Measurements from ENCODE around the gene ADGRA1.
"Not testable (repeated sequence)": the region's sequence is repeated elsewhere in the genome, so short reads cannot be mapped to it uniquely, and the experiment has no call there.

ADGRA1 gene

GRCh38 chr10:133162178-133162909 is 74.6 kb downstream of the ADGRA1 start:
- DNase-seq (ENCODE audit: low read depth, low spot score) = no peak

- no peak for DNase-seq (ENCODE audit: low read depth, low spot score)
These were observed 75.5 kb downstream of the ADGRA1 start for GRCh38 chr10:133162910-133163856.

- no peak for DNase-seq (ENCODE audit: low read depth, low spot score)
These were observed 76.4 kb downstream of the ADGRA1 start for GRCh38 chr10:133163889-133164815.

DNA sequence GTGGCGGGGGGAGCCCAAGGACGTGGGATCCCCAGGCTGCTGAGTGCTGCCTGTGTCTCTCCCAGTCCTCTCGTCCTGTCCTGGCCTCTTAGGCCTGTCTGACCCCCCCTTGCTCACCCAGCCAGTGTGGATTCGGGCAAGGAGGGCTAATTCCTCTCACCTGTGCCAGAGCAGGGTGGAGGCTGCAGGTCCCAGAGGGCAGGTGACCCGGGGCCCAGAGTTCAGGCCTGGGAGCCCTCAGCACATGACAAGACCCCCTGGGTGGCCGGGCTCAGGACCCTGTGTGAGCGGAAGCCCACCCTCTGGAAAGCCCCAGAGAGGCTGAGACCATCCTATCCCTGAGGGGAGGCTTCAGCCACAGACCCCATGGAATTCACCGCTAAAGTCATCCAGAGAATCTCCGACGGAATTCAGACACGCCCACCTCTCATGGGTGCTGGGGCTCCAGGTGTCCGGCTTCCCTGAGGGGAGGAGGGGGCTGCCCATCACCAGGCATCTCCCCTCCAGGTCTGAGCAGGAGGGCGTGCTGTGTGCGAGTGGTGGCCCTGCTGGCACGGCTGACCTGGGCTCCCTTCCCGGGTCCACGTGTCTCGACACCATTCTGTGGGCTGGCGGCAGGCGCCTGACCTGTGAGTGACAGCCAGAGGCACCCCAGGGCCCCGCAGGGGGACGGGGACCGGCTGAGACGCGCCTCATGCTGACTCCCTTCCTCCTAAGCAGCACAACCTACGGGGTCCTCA is 77.3 kb downstream of the ADGRA1 start:
- DNase-seq (ENCODE audit: low read depth, low spot score) = no peak

- DNase-seq (ENCODE audit: low read depth, low spot score) = no peak
These were observed 78.1 kb downstream of the ADGRA1 start for GRCh38 chr10:133165556-133166503.

- DNase-seq (ENCODE audit: low read depth, low spot score) = no peak
These were observed 78.7 kb downstream of the ADGRA1 start for GRCh38 chr10:133166504-133166827.

DNA sequence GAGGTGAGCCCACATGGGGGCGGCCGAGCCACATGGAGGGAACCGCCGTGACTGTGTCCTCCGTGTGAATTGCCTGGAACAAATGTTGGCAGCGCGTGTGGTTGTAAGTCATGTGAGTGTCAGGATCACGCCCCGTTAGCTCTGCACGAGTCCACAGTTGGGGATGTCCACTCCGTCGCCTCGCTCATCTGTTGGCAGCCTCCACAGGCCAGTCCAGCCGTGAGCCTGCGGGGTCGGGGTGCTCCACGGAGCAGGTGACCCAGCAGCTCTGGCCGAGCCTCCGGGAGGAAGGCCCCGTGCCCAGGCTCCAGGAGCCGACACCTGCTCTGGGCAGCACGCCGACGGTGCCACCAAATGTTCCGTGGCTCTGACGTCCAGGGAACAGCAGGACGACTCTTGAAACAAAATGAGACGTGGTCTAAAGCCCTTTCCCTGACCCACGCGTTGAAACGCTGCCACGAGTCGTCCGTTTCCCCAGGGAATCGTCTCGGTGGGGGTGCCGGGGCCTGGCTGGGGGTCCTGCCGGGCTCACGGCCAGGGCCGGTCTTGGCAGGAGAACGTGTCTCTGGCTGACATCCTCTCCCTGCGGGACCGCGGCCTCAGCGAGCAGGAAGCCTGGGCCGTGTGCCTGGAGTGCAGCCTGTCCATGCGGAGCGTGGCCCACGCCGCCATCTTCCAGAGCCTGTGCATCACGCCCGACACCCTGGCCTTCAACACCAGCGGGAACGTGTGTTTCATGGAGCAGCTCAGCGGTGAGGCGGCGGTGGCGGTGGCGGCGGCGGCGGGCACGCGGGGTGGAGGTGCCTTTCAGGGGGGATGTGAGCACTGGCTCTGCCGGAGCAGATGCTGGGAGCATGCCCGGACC is 79.3 kb downstream of the ADGRA1 start:
- DNase-seq (ENCODE audit: low read depth, low spot score) = no peak

DNA sequence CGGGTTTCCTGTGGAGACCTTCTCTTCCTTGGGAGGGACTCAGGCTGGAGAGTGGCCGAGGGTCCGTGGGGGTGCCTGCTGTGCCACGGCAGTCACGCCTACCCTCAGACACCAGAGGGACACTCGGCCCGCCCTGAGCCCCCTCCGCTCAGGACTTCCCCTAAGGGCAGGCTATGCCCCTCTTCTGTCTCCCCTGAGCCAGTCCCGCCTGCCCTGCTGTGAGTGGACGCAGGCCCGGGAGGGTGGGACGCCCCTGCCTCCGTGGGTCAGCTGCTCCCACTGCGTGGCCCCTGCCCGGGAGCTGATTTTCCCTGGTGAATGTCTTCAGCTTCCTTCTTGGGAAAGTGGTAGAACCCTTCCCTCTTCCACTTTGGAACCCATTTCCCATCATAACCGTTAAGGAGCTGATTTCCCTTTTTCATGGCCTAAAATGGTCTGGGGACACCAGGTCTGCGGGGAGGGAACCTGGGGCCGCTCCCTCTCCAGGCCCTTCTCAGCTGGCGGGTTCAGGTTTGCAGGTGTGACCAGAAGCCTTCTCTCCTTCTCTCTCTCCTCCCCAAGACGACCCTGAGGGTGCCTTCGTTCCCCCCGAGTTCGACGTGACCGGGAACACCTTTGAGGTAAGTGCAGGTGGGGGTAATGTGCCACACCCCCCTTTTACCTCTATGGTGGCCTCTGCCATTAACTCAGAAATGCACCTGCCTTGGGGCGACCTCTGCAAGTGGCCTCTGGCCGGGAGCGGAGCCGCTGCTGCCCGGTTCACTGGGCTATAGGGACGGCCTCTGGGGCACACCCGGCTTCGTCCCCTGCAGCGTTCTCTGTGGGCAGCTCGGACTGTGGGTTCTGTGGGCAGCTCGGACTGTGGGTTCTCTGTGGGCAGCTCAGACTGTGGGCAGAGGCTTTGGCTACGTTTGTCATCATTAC is 80.2 kb downstream of the ADGRA1 start:
- DNase-seq (ENCODE audit: low read depth, low spot score) = no peak

DNA sequence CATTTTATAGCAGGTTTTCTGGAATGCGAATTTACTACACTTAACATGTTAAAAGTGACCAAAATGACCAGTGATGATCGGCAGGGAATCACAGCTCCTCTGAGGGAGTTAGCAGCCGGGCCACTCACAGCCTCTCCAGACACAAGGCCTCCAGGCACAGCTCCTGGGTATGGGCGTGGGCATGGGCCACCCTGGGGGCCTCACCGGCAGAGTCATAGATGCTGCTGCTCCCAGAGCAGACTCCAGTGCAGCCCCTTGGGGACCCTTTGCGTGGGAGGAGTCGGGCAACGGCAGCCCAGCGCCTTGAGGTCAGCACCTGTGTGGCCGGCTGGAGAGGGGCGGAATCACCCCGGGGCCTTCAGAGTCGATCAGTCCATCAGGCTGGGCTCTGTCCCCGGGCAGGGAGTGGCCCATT is 80.9 kb downstream of the ADGRA1 start:
- DNase-seq (ENCODE audit: low read depth, low spot score) = no peak

- DNase-seq (ENCODE audit: low read depth, low spot score) = no peak
These were observed 81.6 kb downstream of the ADGRA1 start for GRCh38 chr10:133169173-133169947.

- DNase-seq (ENCODE audit: low read depth, low spot score) = no peak
These were observed 82.4 kb downstream of the ADGRA1 start for GRCh38 chr10:133170092-133170491.

GRCh38 chr10:133173860-133174640 is 86.3 kb downstream of the ADGRA1 start:
- DNase-seq (ENCODE audit: low read depth, low spot score) = no peak

- no peak for DNase-seq (ENCODE audit: low read depth, low spot score)
These were observed 87.1 kb downstream of the ADGRA1 start for GRCh38 chr10:133174689-133175263.

DNA sequence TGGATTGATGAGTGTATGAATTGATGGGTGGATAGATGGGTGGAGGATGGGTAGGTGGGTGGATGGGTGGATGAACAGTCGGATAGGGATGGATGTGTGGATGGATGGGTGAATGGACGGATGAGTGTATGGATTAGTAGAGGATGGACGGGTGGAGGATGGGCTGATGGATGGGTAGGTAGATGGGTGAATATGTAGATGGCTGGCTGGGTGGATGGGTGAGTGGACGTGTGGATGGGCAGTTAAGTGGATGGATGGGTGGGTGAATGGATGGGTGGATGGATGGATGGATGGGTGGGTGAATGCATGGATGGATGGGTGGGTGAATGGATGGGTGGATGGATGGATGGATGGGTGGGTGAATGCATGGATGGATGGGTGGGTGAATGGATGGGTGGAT is 87.9 kb downstream of the ADGRA1 start:
- DNase-seq (ENCODE audit: low read depth, low spot score) = not testable (repeated sequence)

DNA sequence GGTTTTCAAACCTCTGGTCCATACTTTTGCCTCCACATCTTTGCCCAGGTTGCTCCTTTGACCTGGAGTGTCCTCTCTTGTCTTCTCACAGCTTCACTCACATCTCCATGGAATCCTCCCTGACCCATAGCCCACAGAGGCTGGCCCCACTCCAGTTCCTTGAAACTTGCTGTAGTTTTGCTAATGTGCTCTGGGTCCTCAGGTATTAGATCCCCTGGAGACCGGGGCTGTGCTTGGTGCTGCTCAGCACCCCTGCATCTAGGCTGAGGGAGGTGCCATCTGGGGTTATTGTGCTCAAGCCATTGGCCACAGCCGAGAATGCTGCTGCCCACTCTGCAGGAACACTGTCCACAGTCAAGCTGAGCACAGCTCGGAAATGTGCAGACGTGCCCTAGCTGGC is 88.8 kb downstream of the ADGRA1 start:
- no peak for DNase-seq (ENCODE audit: low read depth, low spot score)

Measured in brain pericyte (primary cell).